ENCODE data around the gene CCDC137.
A peak's percentile ranks its signal among the peaks of the same experiment; 100 is the strongest.
"Not testable (repeated sequence)": the region's sequence is repeated elsewhere in the genome, so short reads cannot be mapped to it uniquely, and the experiment has no call there.

CCDC137 gene, protein sequence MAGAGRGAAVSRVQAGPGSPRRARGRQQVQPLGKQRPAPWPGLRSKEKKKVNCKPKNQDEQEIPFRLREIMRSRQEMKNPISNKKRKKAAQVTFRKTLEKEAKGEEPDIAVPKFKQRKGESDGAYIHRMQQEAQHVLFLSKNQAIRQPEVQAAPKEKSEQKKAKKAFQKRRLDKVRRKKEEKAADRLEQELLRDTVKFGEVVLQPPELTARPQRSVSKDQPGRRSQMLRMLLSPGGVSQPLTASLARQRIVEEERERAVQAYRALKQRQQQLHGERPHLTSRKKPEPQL

DNA sequence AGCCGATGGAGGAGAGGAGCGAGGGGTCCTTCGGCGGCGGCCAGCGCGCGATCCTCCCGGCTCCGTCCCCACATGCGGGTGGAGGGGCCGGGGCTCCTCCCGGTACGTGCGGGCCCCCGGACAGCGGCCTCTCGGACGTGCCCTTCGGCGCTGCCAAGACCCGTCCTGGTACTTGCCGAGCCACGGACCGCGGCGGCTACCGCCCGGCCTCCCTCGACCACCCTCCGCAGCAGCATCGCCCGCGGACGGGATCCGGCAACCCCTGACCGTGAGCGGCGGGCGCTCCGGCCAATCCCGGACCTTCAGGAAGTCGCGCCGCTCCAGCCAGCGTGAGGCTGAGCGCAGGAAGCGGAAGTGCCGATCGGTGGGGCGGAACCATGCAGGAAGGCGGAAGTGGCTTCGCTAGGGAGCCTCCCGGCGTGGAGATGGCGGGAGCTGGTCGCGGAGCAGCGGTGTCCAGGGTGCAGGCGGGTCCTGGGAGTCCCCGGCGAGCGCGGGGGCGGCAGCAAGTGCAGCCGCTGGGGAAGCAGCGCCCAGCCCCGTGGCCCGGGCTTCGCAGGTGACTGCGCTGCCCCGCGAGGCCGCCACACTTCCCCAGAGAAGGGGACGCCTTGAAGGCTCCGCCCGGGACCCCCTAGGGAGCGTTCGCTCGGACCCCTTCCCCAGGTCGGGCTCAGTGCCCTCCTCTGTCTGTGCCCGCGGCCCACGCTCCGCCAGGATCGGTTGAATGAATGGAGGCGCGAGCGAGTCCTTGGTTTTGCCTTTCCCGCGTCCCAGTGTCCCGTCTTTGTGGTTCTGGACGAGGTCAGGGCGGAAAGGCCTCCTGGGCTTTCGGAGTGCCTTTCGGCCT, at the start of gene CCDC137, which contains the start of gene OXLD1:
Gene CCDC137 (plus strand): TSS at position 396 of the 850 bp plus-strand sequence. CDS start 30 bp downstream, at position 426.
Gene OXLD1 (minus strand): TSS at position 264 of the 850 bp plus-strand sequence. CDS start 28 bp downstream, at position 236.
- ATAC-seq, result peak; percentile 94
- peak; percentile 97 for DNase-seq

DNA sequence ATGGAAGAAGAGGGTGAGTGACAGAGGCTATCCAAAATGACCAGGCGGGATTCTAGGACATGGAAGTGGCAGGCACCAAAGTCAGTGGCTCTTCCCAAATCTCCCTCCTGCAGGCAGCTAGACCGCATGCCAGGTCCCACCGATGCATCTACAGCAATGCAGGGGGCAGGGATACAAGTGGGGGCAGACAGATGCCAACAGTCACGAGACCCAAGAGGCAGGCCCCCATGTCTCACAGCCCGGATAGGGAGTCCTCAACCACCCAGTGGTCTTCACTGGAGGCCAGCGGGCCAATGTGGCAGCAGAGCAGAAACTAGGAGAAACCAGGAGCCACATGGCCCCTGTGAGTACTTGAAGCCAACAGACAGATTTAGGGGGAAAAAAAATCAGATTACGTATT, 49.7 kb upstream of the CCDC137 start:
- no peak for DNase-seq
- no peak for ATAC-seq

DNA sequence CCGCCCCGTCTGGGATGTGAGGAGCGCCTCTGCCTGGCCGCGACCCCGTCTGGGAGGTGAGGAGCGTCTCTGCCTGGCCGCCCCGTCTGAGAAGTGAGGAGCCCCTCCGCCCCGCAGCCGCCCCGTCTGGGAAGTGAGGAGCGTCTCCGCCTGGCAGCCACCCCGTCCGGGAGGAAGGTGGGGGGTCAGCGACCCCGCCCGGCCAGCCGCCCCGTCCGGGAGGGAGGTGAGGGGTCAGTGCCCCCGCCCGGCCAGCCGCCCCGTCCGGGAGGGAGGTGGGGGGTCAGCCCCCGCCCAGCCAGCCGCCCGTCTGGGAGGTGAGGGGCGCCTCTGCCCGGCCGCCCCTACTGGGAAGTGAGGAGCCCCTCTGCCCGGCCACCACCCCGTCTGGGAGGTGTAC, 48.2 kb upstream of the CCDC137 start:
- ATAC-seq, DNase-seq: not testable (repeated sequence)

DNA sequence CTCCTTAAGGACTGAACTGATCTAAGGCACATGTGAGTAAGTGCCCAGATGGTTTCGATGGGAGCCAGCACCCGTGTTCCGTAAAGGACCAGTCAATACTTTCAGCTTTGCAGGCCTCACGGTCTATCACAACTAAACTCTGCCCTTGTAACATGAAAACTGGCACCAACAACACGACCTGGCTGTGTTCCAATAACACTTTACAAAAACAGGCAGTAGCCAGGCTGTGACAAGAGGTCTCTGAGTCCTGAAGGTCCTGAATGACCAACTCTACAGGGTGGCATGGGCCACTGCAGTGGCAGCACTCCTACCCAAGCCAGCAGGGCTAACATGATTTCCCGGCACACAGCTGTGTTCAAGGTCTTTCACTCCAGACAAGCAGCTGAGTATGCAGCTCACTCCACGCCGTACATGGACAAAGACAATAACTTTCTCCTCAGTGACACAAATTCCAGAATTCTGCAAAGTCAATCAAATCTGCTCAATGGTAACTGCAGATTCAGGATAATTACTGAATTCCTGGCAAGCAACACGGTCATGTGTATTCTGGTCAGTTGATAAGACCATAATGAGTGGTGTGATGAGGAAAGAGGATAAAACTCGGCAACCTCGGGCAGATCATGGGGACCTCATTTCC, 44.9 kb upstream of the CCDC137 start:
- ATAC-seq, result no peak
- no peak for DNase-seq

DNA sequence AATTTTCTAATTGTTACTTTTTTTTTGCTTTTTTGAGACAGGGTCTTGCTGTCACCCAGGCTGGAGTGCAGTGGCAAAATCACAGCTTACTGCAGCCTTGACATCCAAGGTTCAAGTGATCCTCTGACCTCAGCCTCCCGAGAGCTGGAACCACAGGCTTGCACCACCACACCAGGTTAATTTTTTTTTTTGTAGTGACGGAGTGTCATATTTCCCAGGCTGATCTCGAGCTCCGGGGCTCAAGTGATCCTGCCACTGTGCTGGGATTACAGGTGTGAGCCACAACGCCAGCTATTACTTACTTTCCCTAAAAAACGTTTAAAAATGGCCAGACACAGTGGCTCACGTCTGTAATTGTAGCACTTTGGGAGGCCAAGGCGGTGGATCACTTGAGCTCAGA, 36.3 kb upstream of the CCDC137 start:
- DNase-seq (no peak), ATAC-seq (no peak)

DNA sequence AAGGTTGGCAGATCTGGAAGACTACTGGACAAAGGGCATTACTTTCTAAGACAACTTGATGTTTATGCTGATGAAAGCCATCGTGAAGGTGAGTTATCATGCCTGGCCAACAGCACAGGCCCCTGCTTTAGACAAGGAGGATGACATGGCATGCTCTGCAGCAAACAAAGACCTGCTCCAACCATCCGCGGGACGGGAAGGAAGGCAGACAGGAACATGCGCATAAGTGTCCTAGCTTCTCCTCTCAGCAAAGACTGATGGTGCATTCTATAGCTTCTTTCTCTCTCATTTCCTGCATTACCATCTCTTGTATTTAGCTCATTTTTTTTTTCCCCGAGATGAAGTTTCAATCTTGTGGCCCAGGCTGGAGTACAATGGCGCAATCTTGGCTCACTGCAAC, 35.1 kb upstream of the CCDC137 start:
- ATAC-seq (no peak), DNase-seq (no peak)

DNA sequence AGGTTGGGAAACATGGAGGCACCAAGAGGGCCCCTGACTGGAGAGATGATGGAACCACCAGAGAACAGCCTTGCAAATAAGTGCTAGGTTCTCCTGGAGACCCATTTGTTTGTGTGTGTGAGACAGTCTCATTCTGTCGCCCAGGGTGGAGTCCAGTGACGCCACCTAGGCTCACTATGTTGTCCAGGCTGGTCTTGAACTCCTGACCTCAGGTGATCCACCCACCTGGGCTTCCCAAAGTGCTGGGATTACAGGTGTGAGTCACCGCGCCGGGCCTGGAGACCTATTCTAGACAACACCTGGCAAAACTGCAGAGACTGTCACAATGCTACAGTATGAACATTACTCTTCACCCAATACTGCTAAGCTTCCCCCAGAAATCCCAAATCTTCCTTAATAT, 31.1 kb upstream of the CCDC137 start:
- ATAC-seq (no peak), DNase-seq (no peak)

DNA sequence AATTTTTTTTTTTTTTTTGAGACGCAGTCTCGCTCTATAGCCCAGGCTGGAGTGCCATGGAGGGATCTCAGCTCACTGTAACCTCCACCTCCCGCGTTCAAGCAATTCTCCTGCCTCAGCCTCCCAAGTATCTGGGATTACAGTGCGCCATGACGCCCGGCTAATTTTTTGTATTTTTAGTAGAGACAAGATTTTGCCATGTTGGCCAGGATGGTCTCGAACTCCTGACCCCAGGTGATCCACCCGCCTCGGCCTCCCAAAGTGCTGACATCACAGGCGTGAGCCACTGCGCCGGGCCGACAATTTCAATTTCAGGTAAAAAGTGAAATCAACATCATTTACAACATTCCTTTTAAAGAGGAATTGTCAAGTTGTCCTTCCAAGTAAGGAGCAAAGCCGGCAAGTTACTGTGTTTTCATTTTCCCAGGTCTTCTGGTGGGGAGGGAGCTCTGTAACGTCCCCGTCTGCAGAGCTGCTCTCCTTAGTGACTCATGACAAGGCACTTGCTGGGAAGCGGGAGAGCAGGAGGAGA, 30.5 kb upstream of the CCDC137 start:
- ATAC-seq (no peak), DNase-seq (no peak)

DNA sequence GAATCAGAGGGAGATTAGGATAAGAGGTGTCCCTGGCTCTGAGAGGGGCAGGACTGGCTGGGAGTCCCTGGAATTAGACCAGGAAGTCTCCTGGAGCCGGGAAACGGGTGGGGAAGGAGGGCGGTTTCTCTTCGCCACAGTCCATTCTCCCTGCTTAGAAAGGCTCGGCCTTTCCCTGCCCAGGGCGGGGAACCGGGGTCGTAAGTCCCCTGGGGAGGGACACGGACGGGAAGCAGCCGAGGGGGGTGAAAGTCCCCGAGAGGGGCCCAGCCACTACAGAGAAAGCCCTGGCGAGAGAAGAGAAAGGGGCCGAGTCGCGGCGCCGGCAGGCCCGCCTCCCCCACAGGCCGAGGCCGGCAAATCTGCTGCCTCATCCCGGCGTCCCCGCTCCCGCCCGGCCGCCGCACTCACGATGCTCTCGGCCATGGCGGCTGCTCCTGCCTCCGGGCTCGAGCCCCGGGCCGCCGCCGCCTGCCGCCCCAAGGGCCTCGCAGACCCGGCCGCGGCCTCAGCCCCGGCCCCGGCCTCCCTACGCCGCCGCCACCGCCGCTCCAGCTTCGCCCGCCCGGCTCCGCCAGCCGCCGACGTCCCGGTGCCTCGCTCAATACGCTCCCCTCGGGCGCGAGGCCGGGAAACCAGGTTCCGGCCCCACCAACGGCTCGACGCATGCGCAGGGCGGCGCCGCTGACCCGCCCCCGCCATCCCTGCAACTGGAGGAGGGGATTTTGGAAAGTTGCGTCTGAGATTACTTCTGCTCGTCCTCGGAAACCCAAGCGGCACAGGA, 29.8 kb upstream of the CCDC137 start, which contains the start of the genes NPLOC4 and TSPAN10:
Gene NPLOC4 (minus strand): TSS at position 608 of the 784 bp plus-strand sequence. CDS start 182 bp downstream, at position 426.
Gene TSPAN10 (plus strand): TSS at position 692 of the 784 bp plus-strand sequence. CDS start 5,217 bp downstream, outside the sequence.
- peak; percentile 95 for ATAC-seq
- DNase-seq, result peak; percentile 91

DNA sequence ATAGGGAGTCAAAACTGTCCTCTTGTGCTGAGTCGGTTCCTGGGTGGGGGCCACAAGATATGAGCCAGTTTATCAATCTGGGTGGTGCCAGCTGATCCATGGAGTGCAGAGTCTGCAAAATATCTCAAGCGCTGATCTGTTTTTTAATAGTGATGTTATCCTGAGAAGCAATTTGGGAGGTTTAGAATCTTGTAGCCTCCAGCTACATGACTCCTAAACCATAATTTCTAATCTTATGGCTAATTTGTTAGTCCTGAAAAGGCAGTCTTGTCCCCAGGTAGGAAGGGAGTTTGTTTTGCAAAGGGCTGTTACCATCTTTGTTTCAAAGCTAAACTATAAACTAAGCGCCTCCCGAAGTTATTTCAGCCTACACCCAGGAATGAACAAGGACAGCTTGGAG, 27.9 kb upstream of the CCDC137 start:
- DNase-seq, result no peak

DNA sequence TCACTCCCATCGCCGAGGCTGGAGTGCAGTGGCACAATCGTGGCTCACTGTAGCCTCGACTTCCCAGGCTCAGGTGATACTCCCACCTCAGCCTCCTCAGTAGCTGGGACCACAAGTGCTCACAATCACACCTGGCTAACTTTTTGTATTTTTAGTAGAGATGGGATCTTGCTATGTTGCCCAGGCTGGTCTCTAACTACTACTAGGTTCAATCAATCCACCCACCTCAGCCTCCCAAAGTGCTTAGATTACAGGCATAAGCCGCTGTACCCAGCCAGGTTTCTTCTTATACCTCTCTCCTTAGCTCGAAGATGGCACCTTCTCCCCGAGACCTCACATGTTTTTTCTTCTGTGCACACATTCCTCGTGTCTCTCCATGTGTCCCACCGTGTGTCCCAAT, 26.5 kb upstream of the CCDC137 start:
- ATAC-seq, result no peak
- DNase-seq, result no peak

More for the DNA sequence above, 27.9 kb upstream of the CCDC137 start:
- ATAC-seq, result no peak

DNA sequence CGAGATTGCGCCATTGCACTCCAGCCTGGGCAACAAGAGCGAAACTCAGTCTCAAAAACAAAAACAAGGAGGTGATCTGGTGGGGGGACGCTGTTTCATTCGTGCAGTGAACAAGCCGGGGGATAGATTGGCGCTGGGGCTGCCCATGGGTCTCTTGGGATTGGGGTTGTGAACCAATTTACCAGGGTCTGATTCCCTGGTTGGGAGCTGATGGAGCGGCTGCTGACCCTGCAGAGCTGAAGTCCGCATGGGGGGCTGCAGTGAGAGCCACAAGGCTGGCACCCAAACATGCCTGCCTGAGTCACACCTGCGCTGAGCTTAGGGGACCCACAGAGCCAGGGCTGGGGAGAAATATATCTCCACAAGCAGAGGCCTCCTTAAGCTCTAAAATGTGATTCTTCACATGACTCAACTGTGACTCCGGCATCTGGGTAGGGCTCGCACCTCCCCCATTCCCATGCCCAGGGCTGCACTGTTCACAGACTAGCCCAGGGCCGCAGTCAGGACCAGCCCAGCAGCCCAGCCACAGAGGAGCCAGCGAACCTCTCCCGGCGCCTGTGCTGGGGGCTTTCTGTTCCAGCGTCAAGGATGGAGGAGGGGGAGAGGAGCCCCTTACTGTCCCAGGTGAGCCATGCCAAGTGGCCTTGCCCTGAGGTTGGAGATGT, 24.6 kb upstream of the CCDC137 start:
- DNase-seq (no peak), ATAC-seq (no peak)

DNA sequence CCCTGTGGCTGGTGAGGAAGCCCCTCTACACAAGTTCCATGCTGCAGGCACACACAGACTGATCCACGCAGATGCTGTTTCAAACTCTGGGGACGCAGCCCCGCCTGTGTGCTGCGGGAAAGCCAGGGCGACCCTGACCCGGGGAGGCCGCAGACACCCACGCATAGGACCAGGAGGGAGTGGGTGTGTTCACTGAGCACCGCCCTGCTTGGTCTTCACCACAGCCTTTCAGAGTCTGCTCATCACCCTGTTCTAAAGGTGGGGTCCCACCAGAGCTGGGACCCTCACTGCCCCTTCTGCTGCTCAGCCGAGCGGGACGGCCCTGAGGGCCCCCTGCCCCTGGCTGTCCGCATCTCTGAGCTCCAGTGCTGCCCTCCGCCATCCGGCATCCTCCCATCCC, 22.0 kb upstream of the CCDC137 start:
- ATAC-seq, result no peak
- no peak for DNase-seq

DNA sequence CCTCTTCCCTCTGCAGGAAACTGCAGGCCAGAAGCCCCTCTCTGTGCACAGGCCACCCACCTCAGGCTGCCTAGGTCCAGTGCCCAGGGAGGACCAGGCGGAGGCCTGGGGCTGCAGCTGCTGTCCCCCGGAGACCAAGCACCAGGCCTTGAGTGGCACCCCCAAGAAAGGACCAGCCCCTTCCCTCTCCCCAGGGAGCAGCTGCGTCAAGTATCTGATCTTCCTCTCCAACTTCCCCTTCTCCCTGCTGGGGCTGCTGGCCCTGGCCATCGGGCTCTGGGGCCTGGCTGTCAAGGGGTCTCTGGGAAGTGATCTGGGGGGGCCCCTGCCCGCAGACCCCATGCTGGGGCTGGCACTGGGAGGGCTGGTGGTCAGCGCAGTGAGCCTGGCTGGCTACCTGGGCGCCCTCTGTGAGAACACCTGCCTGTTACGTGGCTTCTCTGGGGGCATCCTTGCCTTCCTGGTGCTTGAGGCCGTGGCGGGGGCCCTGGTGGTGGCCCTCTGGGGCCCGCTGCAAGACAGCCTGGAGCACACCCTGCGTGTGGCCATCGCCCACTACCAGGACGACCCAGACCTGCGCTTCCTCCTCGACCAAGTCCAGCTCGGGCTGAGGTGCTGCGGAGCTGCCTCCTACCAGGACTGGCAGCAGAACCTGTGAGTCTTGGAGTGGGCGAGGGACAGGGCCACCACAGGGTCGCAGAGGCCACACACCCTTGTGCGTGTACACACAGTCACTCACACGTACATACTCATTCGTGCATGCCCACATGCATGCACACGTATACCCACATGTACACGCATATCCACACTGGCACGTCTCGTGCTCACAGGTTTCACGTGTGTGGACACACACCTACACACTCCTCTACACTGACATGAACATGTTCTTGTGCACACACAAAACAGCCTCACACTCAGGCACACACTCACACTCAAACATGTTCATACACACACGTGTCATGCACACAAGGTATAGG, 21.3 kb upstream of the CCDC137 start:
- ATAC-seq (no peak), DNase-seq (no peak)

DNA sequence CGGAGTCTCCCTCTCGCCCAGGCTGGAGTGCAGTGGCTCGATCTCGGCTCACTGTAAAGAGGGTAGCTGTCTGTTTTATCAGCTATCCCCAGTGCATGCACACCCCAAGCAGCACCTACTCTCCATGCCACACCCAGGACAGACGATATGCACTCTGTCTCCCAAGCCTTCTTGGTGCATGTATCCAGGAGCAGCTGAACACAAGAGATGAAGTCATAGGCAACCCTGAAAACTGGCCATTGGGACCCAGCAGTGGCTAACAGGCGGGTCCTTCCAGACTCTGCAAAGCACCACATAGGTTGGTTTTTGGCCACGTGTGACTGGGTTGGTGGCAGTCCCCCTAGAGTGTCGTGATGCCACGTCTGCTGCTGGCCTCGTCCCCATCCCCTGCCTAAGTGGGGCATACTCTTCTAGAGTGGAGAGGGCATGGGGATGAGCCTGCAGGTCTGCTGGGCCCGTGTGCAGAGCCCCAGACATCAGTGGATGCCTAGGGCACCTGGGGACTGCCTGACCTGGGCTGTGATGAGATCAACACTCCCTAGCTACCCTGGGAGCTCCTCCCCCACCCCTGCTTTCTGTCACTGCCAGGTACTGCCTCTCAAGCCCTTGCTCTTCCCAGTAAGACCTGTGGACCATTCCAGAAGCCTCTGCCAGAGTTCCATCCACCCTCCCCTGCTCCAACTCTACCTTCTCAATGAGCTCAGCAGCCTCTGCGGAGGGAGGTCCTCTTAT, 19.5 kb upstream of the CCDC137 start:
- no peak for DNase-seq

DNA sequence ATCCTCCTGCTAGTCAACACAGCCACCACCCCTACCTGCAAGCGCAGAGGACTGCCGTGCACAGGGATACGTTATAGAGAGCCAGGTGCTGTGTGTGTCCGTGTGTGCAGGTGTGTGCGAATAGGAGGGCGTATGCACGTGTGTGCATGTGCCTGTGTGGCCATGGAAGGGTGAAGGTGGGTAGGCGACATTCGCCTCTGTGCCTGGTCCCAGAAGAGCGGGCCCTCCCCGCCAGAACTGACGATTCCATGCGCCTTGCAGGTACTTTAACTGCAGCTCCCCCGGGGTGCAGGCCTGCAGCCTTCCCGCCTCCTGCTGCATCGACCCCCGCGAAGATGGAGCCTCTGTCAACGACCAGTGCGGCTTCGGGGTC, 18.9 kb upstream of the CCDC137 start:
- no peak for ATAC-seq
- DNase-seq, result no peak

More for the DNA sequence above, 19.5 kb upstream of the CCDC137 start:
- no peak for ATAC-seq

DNA sequence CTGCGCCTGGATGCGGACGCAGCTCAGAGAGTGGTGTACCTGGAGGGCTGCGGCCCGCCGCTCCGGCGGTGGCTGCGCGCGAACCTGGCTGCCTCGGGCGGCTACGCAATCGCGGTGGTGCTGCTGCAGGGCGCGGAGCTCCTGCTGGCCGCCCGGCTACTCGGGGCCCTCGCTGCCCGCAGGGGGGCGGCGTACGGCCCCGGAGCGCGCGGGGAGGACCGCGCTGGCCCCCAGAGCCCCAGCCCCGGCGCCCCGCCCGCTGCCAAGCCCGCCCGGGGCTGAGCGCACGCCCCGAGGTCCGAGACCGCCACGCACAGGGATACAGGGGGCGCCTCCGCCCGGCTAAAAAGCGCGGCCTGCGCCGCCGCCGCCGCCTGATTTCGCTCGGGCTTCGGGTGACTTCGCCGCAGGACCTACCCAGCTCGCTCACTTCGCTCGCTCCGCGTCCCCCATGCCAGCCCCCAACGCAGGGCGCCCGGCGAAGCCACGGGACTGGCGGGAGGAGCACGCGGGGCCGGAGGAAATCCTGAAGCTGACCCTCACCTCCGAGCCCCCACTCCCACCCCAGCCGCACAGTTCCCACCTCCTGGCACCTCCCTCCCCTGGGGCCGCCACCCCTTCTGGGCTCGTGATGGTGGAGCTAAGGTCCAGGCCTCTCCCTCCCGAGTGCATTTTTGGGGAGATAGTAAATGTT, 18.4 kb upstream of the CCDC137 start:
- no peak for DNase-seq
- ATAC-seq, result no peak

DNA sequence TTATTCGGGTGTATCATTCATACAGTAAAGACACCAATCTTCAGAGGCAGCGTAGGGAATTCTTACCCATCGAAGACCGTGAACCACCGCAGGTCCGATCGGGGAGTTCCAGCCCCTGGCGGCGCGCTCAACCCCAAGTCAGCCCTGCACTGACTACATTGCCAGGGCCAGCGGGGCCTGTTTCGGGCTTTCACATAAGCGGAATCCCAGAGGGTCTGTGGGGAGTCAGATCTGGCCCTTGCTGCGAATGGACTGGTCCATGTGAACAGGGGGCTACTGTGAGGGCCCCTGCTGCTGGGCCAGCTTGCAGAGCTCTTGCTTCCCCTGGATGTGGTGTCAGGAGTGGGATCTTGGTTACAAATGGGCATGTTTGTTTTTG, 17.8 kb upstream of the CCDC137 start:
- DNase-seq (no peak), ATAC-seq (no peak)

Data from stimulated activated naive CD8-positive, alpha-beta T cell treated with anti-CD3 and anti-CD28 coated beads, Interleukin-15, Interleukin-2, amounts not matched to agents 100 U/mL and 50 U/mL, for 24 hours (primary cell).